HL-60 (cell line): ENCODE results near the gene GRIA2.
"Not testable (repeated sequence)": the region's sequence is repeated elsewhere in the genome, so short reads cannot be mapped to it uniquely, and the experiment has no call there.

Experiments
- DNase-seq, 2 experiments: peaks; one replicate each; pipeline ENCODE4 v3.0.0-alpha.2; 2010 to 2020; ENCODE audit warnings: low read depth in 1 of 2, low spot score in 1 of 2
- H3K27ac ChIP-seq: fragments of 250-450 bp; sonication (Bioruptor Pico); replicated peaks from 2 replicates; pipeline ENCODE4 v1.5.1; 2020; ENCODE audit warnings: mild to moderate bottlenecking, moderate library complexity
- H3K27me3 ChIP-seq: fragments of 250-450 bp; sonication (Bioruptor Pico); 2 replicates; pipeline ENCODE4 v1.5.1; 2021; ENCODE audit warnings: mild to moderate bottlenecking, moderate library complexity; ENCODE audit not compliant: insufficient read depth, poor library complexity, severe bottlenecking
- H3K4me3 ChIP-seq: replicated peaks from 2 replicates; pipeline ENCODE4 v1.5.1; 2011; ENCODE audit warnings: mild to moderate bottlenecking, control low read depth, low read length; ENCODE audit not compliant: insufficient read depth
- CTCF ChIP-seq: IDR thresholded peaks from one replicate; pipeline ENCODE4 v1.5.1; 2011; ENCODE audit warnings: low read length, control low read depth, inconsistent platforms; ENCODE audit not compliant: insufficient read depth
- GABPA ChIP-seq: IDR thresholded peaks from 2 replicates; pipeline ENCODE4 v1.6.1; 2012; ENCODE audit warnings: low read depth
- POLR2AphosphoS5 ChIP-seq: IDR thresholded peaks from 2 replicates; pipeline ENCODE4 v1.6.1; 2012; ENCODE audit warnings: low read depth
- REST ChIP-seq: IDR thresholded peaks from 2 replicates; pipeline ENCODE4 v1.6.1; 2012; ENCODE audit warnings: low read depth; ENCODE audit not compliant: insufficient replicate concordance
- SPI1 ChIP-seq: IDR thresholded peaks from 2 replicates; pipeline ENCODE4 v1.6.1; 2012; ENCODE audit warnings: low read depth, mild to moderate bottlenecking, borderline replicate concordance

The GRIA2 gene

GRCh38 chr4:157246964-157247363 lies 26.4 kb downstream of the GRIA2 start:
- no peak overlapping the region for H3K4me3 ChIP-seq
- no peak for TF ChIP-seq POLR2AphosphoS5
- no peak for TF ChIP-seq GABPA
- TF ChIP-seq REST, result no peak
- no peak for TF ChIP-seq CTCF
- TF ChIP-seq SPI1, result no peak
- no peaks in the 10 kb centered on the region for H3K27me3 ChIP-seq
- no peak overlapping the region for H3K27ac ChIP-seq
- DNase-seq, result no peak

GRCh38 chr4:157258165-157258564 lies 37.6 kb downstream of the GRIA2 start:
- H3K27ac ChIP-seq, H3K27me3 ChIP-seq, H3K4me3 ChIP-seq, DNase-seq: not testable (repeated sequence)

GRCh38 chr4:157265281-157265680 lies 44.8 kb downstream of the GRIA2 start:
- H3K4me3 ChIP-seq, result no peak overlapping the region
- H3K27me3 ChIP-seq, result no peaks in the 10 kb centered on the region
- TF ChIP-seq POLR2AphosphoS5 (no peak), CTCF (no peak), GABPA (no peak), SPI1 (no peak), REST (no peak)
- no peak for DNase-seq
- no peak overlapping the region for H3K27ac ChIP-seq

- Histone ChIP-seq H3K27me3 (no peaks in the 10 kb centered on the region), H3K4me3 (no peak overlapping the region), H3K27ac (no peak overlapping the region)
- TF ChIP-seq GABPA, result no peak
- TF ChIP-seq REST, result no peak
- no peak for TF ChIP-seq CTCF
- TF ChIP-seq SPI1, result no peak
- TF ChIP-seq POLR2AphosphoS5, result no peak
- no peak for DNase-seq
These were observed 49.6 kb downstream of the GRIA2 start for GRCh38 chr4:157270108-157270507.
